HEK293 (cell line): ENCODE results near the gene SLCO4A1.

ENCODE experiments used
- CTCF ChIA-PET: fragments of 350-600 bp; formaldehyde crosslinking; extraction: SDS; loops from one replicate; lab custom pipeline; 2021; ENCODE audit warnings: antibody characterized with exemption; lab: Yijun Ruan, JAX
- POLR2A ChIA-PET: fragments of 300-600 bp; formaldehyde crosslinking; extraction: SDS; loops from one replicate; lab custom pipeline; 2020; ENCODE audit warnings: antibody characterized with exemption, inconsistent platforms; lab: Yijun Ruan, JAX
- H3K27ac ChIP-seq: fragments of 200-500 bp; sonication (Bioruptor generic); 2 replicates; pipeline ENCODE4 v1.5.1; 2014; ENCODE audit warnings: low read depth, low read length, control low read depth, inconsistent platforms; ENCODE audit errors: extremely low read depth
- H3K36me3 ChIP-seq, 2 experiments: fragments of 200-500 bp in 1 of 2; sonication (Bioruptor generic) in 1 of 2; 1 replicate in 1 of 2; 2 replicates in 1 of 2; pipeline ENCODE4 v1.5.1; 2014 to 2017; ENCODE audit warnings: inconsistent platforms in 2 of 2, low read length in 2 of 2; ENCODE audit not compliant: control insufficient read depth in 2 of 2, insufficient read depth in 1 of 2
- H3K4me1 ChIP-seq: fragments of 200-500 bp; sonication (Bioruptor generic); 2 replicates; pipeline ENCODE4 v1.5.1; 2014; ENCODE audit warnings: mild to moderate bottlenecking, low read length, inconsistent platforms; ENCODE audit not compliant: control insufficient read depth, insufficient read depth
- H3K4me3 ChIP-seq: 2 replicates; pipeline ENCODE4 v1.5.1; 2011; ENCODE audit warnings: low read depth, mild to moderate bottlenecking, control low read depth, low read length, moderate library complexity
- H3K9me3 ChIP-seq: fragments of 200-500 bp; sonication (Bioruptor generic); 2 replicates; pipeline ENCODE4 v1.5.1; 2014; ENCODE audit warnings: low read depth, low read length, inconsistent platforms; ENCODE audit not compliant: control insufficient read depth, insufficient read depth
- IKZF3 ChIP-seq: fragments of 450-650 bp; IDR thresholded peaks from 2 replicates; pipeline ENCODE4 v1.5.0; 2018; ENCODE audit warnings: missing biosample characterization, mild to moderate bottlenecking, missing genetic modification characterization, moderate library complexity
- KLF10 ChIP-seq: fragments of 450-650 bp; IDR thresholded peaks from 2 replicates; pipeline ENCODE4 v1.5.1; 2018; ENCODE audit warnings: missing biosample characterization, mild to moderate bottlenecking, missing genetic modification characterization
- KLF7 ChIP-seq: fragments of 450-650 bp; formaldehyde crosslinking; IDR thresholded peaks from 2 replicates; pipeline ENCODE4 v1.5.1; 2016; ENCODE audit warnings: missing biosample characterization, missing genetic modification characterization, borderline replicate concordance
- PRDM6 ChIP-seq: fragments of 450-650 bp; formaldehyde crosslinking; IDR thresholded peaks from 2 replicates; pipeline ENCODE4 v1.5.1; 2017; ENCODE audit warnings: missing biosample characterization, missing genetic modification characterization
- RBAK ChIP-seq: fragments of 450-650 bp; formaldehyde crosslinking; IDR thresholded peaks from 2 replicates; pipeline ENCODE4 v1.5.1; 2016; ENCODE audit warnings: missing biosample characterization, missing genetic modification characterization
- ZBTB10 ChIP-seq: fragments of 450-650 bp; formaldehyde crosslinking; IDR thresholded peaks from 2 replicates; pipeline ENCODE4 v1.5.1; 2016; ENCODE audit warnings: missing biosample characterization, missing genetic modification characterization
- ZFP41 ChIP-seq: fragments of 450-650 bp; formaldehyde crosslinking; IDR thresholded peaks from 2 replicates; pipeline ENCODE4 v1.5.1; 2016; ENCODE audit warnings: missing biosample characterization, missing genetic modification characterization, borderline replicate concordance
- ZNF10 ChIP-seq: fragments of 450-650 bp; formaldehyde crosslinking; IDR thresholded peaks from 2 replicates; pipeline ENCODE4 v1.5.1; 2017; ENCODE audit warnings: missing biosample characterization, missing genetic modification characterization
- ZNF114 ChIP-seq: fragments of 450-650 bp; formaldehyde crosslinking; IDR thresholded peaks from 2 replicates; pipeline ENCODE4 v1.5.0; 2017; ENCODE audit warnings: missing biosample characterization, missing genetic modification characterization
- ZNF121 ChIP-seq: fragments of 450-650 bp; formaldehyde crosslinking; IDR thresholded peaks from 2 replicates; pipeline ENCODE4 v1.5.1; 2016; ENCODE audit warnings: missing biosample characterization, missing genetic modification characterization
- ZNF146 ChIP-seq: fragments of 450-650 bp; formaldehyde crosslinking; IDR thresholded peaks from 2 replicates; pipeline ENCODE4 v1.5.1; 2016; ENCODE audit warnings: missing biosample characterization, missing genetic modification characterization
- ZNF169 ChIP-seq: fragments of 450-650 bp; formaldehyde crosslinking; IDR thresholded peaks from 2 replicates; pipeline ENCODE4 v1.5.1; 2016; ENCODE audit warnings: missing biosample characterization, missing genetic modification characterization
- ZNF18 ChIP-seq: fragments of 450-650 bp; formaldehyde crosslinking; IDR thresholded peaks from 2 replicates; pipeline ENCODE4 v1.5.1; 2016; ENCODE audit warnings: missing biosample characterization, missing genetic modification characterization
- ZNF2 ChIP-seq: fragments of 450-650 bp; formaldehyde crosslinking; IDR thresholded peaks from 2 replicates; pipeline ENCODE4 v1.5.1; 2016; ENCODE audit warnings: missing biosample characterization, missing genetic modification characterization
- ZNF274 ChIP-seq, 2 experiments: fragments of 200-500 bp in 1 of 2; fragments of 450-650 bp in 1 of 2; sonication (Bioruptor generic) in 1 of 2; formaldehyde crosslinking in 1 of 2; IDR thresholded peaks; 2 replicates each; pipeline versions ENCODE4 v1.5.1 to v1.6.1; 2014 to 2016; ENCODE audit warnings: borderline replicate concordance in 1 of 2, inconsistent platforms in 1 of 2, low read length in 1 of 2, missing biosample characterization in 1 of 2, missing genetic modification characterization in 1 of 2
- ZNF292 ChIP-seq: fragments of 450-650 bp; formaldehyde crosslinking; IDR thresholded peaks from 2 replicates; pipeline ENCODE4 v1.5.1; 2016; ENCODE audit warnings: low read depth, missing biosample characterization, missing genetic modification characterization, borderline replicate concordance
- ZNF366 ChIP-seq: fragments of 450-650 bp; formaldehyde crosslinking; conservative IDR thresholded peaks from 2 replicates; pipeline ENCODE4 v1.5.1; 2016; ENCODE audit warnings: missing biosample characterization, missing genetic modification characterization
- ZNF416 ChIP-seq: fragments of 450-650 bp; formaldehyde crosslinking; IDR thresholded peaks from 2 replicates; pipeline ENCODE4 v1.5.1; 2016; ENCODE audit warnings: missing biosample characterization, missing genetic modification characterization
- ZNF433 ChIP-seq: fragments of 450-650 bp; formaldehyde crosslinking; IDR thresholded peaks from 2 replicates; pipeline ENCODE4 v1.5.1; 2016; ENCODE audit warnings: missing biosample characterization, missing genetic modification characterization, low read depth
- ZNF513 ChIP-seq: fragments of 450-650 bp; IDR thresholded peaks from 2 replicates; pipeline ENCODE4 v1.5.1; 2018; ENCODE audit warnings: missing biosample characterization, missing genetic modification characterization
- ZNF555 ChIP-seq: fragments of 450-650 bp; formaldehyde crosslinking; conservative IDR thresholded peaks from 2 replicates; pipeline ENCODE4 v1.5.1; 2017; ENCODE audit warnings: missing biosample characterization, mild to moderate bottlenecking, missing genetic modification characterization, inconsistent platforms
- ZNF692 ChIP-seq: fragments of 450-650 bp; formaldehyde crosslinking; IDR thresholded peaks from 2 replicates; pipeline ENCODE4 v1.5.1; 2016; ENCODE audit warnings: missing biosample characterization, missing genetic modification characterization
- ZNF777 ChIP-seq: fragments of 450-650 bp; formaldehyde crosslinking; IDR thresholded peaks from 2 replicates; pipeline ENCODE4 v1.5.1; 2017; ENCODE audit warnings: missing biosample characterization, missing genetic modification characterization, borderline replicate concordance
- ZSCAN5A ChIP-seq: fragments of 450-650 bp; formaldehyde crosslinking; IDR thresholded peaks from 2 replicates; pipeline ENCODE4 v1.5.1; 2016; ENCODE audit warnings: missing biosample characterization, missing genetic modification characterization

SLCO4A1 gene

GRCh38 chr20:62668441-62669027 is 26.2 kb downstream of the SLCO4A1 start (continued):
- TF ChIP-seq PRDM6 (tag by site-specific recombination) (no peak), RBAK (tag by site-specific recombination) (no peak), ZNF274 (IDR thresholded peaks at IDR 0.05; ENCODE audit: low read length) (no peak), ZNF274 (tag by site-specific recombination; IDR thresholded peaks at IDR 0.05; ENCODE audit: borderline replicate concordance) (no peak), ZNF114 (no peak), ZNF18 (tag by site-specific recombination) (no peak), ZNF692 (tag by site-specific recombination) (peak; percentile 47; the same call in 1 of the 2 replicates), ZFP41 (no peak), ZNF146 (tag by site-specific recombination) (no peak), ZNF416 (no peak)

- ChIA-PET POLR2A (interaction anchor here (1.3 kb wide), 1 partner anchor 122 kb away, joined by 4 read pairs; no protein-coding TSS in a partner anchor), CTCF (interaction anchor here (0.9 to 2.5 kb wide), 9 partner anchors 9 to 166 kb away, joined by 3 to 34 read pairs (median 5); no protein-coding TSS in a partner anchor)
- Histone ChIP-seq H3K4me3 (no peak overlapping the region), H3K4me1 (no peaks in the 10 kb centered on the region), H3K27ac (no peak overlapping the region), H3K36me3 (peaks cover 0 to 20% of the 10 kb centered on the region in 2 experiments; a peak in 1 of 3 replicates), H3K9me3 (no peaks in the 10 kb centered on the region)
- TF ChIP-seq ZNF433 (tag by site-specific recombination) (no peak), ZNF2 (tag by site-specific recombination) (no peak), ZNF555 (tag by site-specific recombination) (no peak), ZSCAN5A (no peak), KLF7 (tag by site-specific recombination) (no peak), ZNF10 (tag by site-specific recombination) (no peak), ZNF366 (tag by site-specific recombination) (no peak), ZBTB10 (no peak), ZNF121 (tag by site-specific recombination) (no peak), IKZF3 (tag by site-specific recombination) (no peak), KLF10 (no peak), ZNF513 (tag by site-specific recombination) (no peak), ZNF292 (tag by site-specific recombination) (no peak), ZNF692 (tag by site-specific recombination) (no peak), ZNF169 (tag by site-specific recombination) (no peak), ZNF777 (tag by site-specific recombination) (no peak)
Measured at GRCh38 chr20:62669249-62669648, 26.9 kb downstream of the SLCO4A1 start.
